ENCODE data around the gene GRM8. TPM values are rescaled to one million over a fixed set of nuclear protein-coding genes. Genes with fewer than 3 reads are reported as not detected.

GRM8 gene
- total and polyA plus RNA-seq, 8 donors = 0.26 to 0.75 (median 0.44) TPM; not detected in 2

GRCh38 chr7:127214956-127215718 is 37.6 kb downstream of the GRM8 start:
- Histone ChIP-seq H3K27ac (no peak overlapping the region), H3K27me3 (no peaks in the 10 kb centered on the region), H3K9me3 (no peaks in the 10 kb centered on the region), H3K36me3 (no peaks in the 10 kb centered on the region), H3K4me1 (no peaks in the 10 kb centered on the region), H3K4me3 (no peak overlapping the region)
- ATAC-seq = no peak
- TF ChIP-seq CTCF (IDR thresholded peaks at IDR 0.05) = no peak
- intact Hi-C loops (cut with DNase I) = no loop called here
- DNase-seq = no peak

GRCh38 chr7:127209886-127210285 is 42.9 kb downstream of the GRM8 start:
- Histone ChIP-seq H3K27me3 (peaks cover 0 to 12% of the 10 kb centered on the region in 2 donors), H3K36me3 (no peaks in the 10 kb centered on the region), H3K4me1 (no peaks in the 10 kb centered on the region), H3K9me3 (no peaks in the 10 kb centered on the region), H3K27ac (no peak overlapping the region), H3K4me3 (no peak overlapping the region)
- DNase-seq (no peak), ATAC-seq (no peak)
- intact Hi-C loops (cut with DNase I) = no loop called here
- TF ChIP-seq CTCF (IDR thresholded peaks at IDR 0.05) = no peak

- intact Hi-C loops (cut with DNase I) = no loop called here
- no peak for DNase-seq
- ATAC-seq = no peak
- Histone ChIP-seq H3K4me3 (no peak overlapping the region), H3K9me3 (no peaks in the 10 kb centered on the region), H3K27me3 (peaks cover 0 to 12% of the 10 kb centered on the region in 2 donors), H3K27ac (no peak overlapping the region), H3K4me1 (no peaks in the 10 kb centered on the region), H3K36me3 (no peaks in the 10 kb centered on the region)
- no peak for TF ChIP-seq CTCF (IDR thresholded peaks at IDR 0.05)
Measured at GRCh38 chr7:127208860-127209259, 43.9 kb downstream of the GRM8 start.

GRCh38 chr7:127208351-127208750 is 44.4 kb downstream of the GRM8 start:
- no peaks in the 10 kb centered on the region for H3K4me1 ChIP-seq
- DNase-seq = no peak
- no peak overlapping the region for H3K4me3 ChIP-seq
- ATAC-seq = no peak
- H3K36me3 ChIP-seq = no peaks in the 10 kb centered on the region
- H3K27me3 ChIP-seq = peaks cover 0 to 12% of the 10 kb centered on the region in 2 donors
- H3K27ac ChIP-seq = no peak overlapping the region
- H3K9me3 ChIP-seq = no peaks in the 10 kb centered on the region
- TF ChIP-seq CTCF (IDR thresholded peaks at IDR 0.05) = no peak
- intact Hi-C loops (cut with DNase I) = no loop called here

- intact Hi-C loops (cut with DNase I) = no loop called here
- no peak for TF ChIP-seq CTCF (IDR thresholded peaks at IDR 0.05)
- Histone ChIP-seq H3K36me3 (no peaks in the 10 kb centered on the region), H3K4me1 (no peaks in the 10 kb centered on the region), H3K27me3 (peaks cover 0 to 12% of the 10 kb centered on the region in 2 donors), H3K4me3 (no peak overlapping the region), H3K27ac (no peak overlapping the region), H3K9me3 (no peaks in the 10 kb centered on the region)
- DNase-seq = no peak
- ATAC-seq = no peak
Measured at GRCh38 chr7:127207806-127208205, 44.9 kb downstream of the GRM8 start.
